ENCODE data around the gene CLN5.

The CLN5 gene

GRCh38 chr13:77040076-77040475 lies 48.2 kb downstream of the CLN5 start:
- Histone ChIP-seq H4K20me1 (ENCODE audit: low read depth, low read length) (no peaks in the 10 kb centered on the region), H3F3A (ENCODE audit: insufficient read depth) (peaks cover 8% of the 10 kb centered on the region; the same call in 1 of the 2 replicates), H3K27ac (ENCODE audit: low read depth, low read length) (no peak overlapping the region), H3K9me2 (replicated peaks; ENCODE audit: insufficient read depth, low read length) (no peaks in the 10 kb centered on the region), H3K79me2 (ENCODE audit: insufficient read depth, low read length) (no peaks in the 10 kb centered on the region), H3K9me3 (ENCODE audit: insufficient read depth, low read length) (no peaks in the 10 kb centered on the region), H3K27me3 (ENCODE audit: low read length) (no peaks in the 10 kb centered on the region), H3K4me2 (ENCODE audit: low read depth, low read length, poor library complexity, severe bottlenecking) (no peak overlapping the region), H3K9ac (ENCODE audit: low read length) (no peak overlapping the region), H2AFZ (ENCODE audit: low read depth, low read length, severe bottlenecking) (no peak overlapping the region), H3K4me3 (ENCODE audit: insufficient read depth, low read length, poor library complexity, severe bottlenecking) (no peak overlapping the region), H3K36me3 (ENCODE audit: low read length) (peaks cover 9% of the 10 kb centered on the region)
- TF ChIP-seq CTCF (IDR thresholded peaks at IDR 0.05; ENCODE audit: insufficient read depth, low read length, poor library complexity, severe bottlenecking): no peak
- TF ChIP-seq EZH2phosphoT487 (conservative IDR thresholded peaks at IDR 0.05; ENCODE audit: low read length): no peak

DNA sequence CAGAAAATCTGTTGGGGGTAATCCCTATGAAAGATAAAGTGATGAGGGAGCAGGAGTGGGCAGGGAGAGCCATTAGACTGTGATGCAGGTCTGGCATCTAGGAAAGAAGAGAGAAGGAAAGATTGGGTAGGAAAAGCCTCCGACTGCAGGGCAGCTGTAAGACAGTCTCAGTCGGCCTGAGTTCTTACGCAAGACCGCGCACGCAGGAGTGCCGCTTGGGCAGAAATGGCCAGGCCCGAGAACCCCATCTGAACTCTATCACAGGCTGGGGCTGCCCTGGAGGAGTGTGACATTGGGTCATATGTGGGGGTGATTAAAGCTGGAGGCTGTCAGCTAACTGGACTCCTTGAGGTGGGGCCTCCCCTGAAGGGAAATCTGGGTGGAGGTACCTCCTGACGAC lies 49.0 kb downstream of the CLN5 start:
- no peak overlapping the region for H3K4me3 ChIP-seq (ENCODE audit: insufficient read depth, low read length, poor library complexity, severe bottlenecking)
- H3K27me3 ChIP-seq (ENCODE audit: low read length): no peaks in the 10 kb centered on the region

GRCh38 chr13:77042566-77043177 lies 50.8 kb downstream of the CLN5 start:
- Histone ChIP-seq H4K20me1 (ENCODE audit: low read depth, low read length) (no peaks in the 10 kb centered on the region), H3K27me3 (ENCODE audit: low read length) (no peaks in the 10 kb centered on the region), H3F3A (ENCODE audit: insufficient read depth) (peaks cover 8% of the 10 kb centered on the region; the same call in 1 of the 2 replicates), H3K4me3 (ENCODE audit: insufficient read depth, low read length, poor library complexity, severe bottlenecking) (no peak overlapping the region), H3K9me2 (replicated peaks; ENCODE audit: insufficient read depth, low read length) (no peaks in the 10 kb centered on the region), H3K79me2 (ENCODE audit: insufficient read depth, low read length) (no peaks in the 10 kb centered on the region), H3K36me3 (ENCODE audit: low read length) (peaks cover 16% of the 10 kb centered on the region), H3K9ac (ENCODE audit: low read length) (no peak overlapping the region), H2AFZ (ENCODE audit: low read depth, low read length, severe bottlenecking) (no peak overlapping the region), H3K9me3 (ENCODE audit: insufficient read depth, low read length) (no peaks in the 10 kb centered on the region), H3K27ac (ENCODE audit: low read depth, low read length) (no peak overlapping the region), H3K4me2 (ENCODE audit: low read depth, low read length, poor library complexity, severe bottlenecking) (no peak overlapping the region)
- no peak for TF ChIP-seq EZH2phosphoT487 (conservative IDR thresholded peaks at IDR 0.05; ENCODE audit: low read length)
- TF ChIP-seq CTCF (IDR thresholded peaks at IDR 0.05; ENCODE audit: insufficient read depth, low read length, poor library complexity, severe bottlenecking): no peak

More for the DNA sequence above, 49.0 kb downstream of the CLN5 start:
- Histone ChIP-seq H4K20me1 (ENCODE audit: low read depth, low read length) (no peaks in the 10 kb centered on the region), H3K9ac (ENCODE audit: low read length) (no peak overlapping the region), H2AFZ (ENCODE audit: low read depth, low read length, severe bottlenecking) (no peak overlapping the region), H3K27ac (ENCODE audit: low read depth, low read length) (no peak overlapping the region), H3F3A (ENCODE audit: insufficient read depth) (peaks cover 8% of the 10 kb centered on the region; the same call in 1 of the 2 replicates), H3K4me2 (ENCODE audit: low read depth, low read length, poor library complexity, severe bottlenecking) (no peak overlapping the region), H3K9me3 (ENCODE audit: insufficient read depth, low read length) (no peaks in the 10 kb centered on the region), H3K79me2 (ENCODE audit: insufficient read depth, low read length) (no peaks in the 10 kb centered on the region), H3K9me2 (replicated peaks; ENCODE audit: insufficient read depth, low read length) (no peaks in the 10 kb centered on the region), H3K36me3 (ENCODE audit: low read length) (peaks cover 16% of the 10 kb centered on the region)
- TF ChIP-seq EZH2phosphoT487 (conservative IDR thresholded peaks at IDR 0.05; ENCODE audit: low read length): no peak
- no peak for TF ChIP-seq CTCF (IDR thresholded peaks at IDR 0.05; ENCODE audit: insufficient read depth, low read length, poor library complexity, severe bottlenecking)

Data from SU-DHL-6 (cell line).